Adrenal gland (tissue), 5 donors: ENCODE data around the gene ENO1.

Source experiments
- POLR2A ChIP-seq, 2 donors: fragments of 450-650 bp; IDR thresholded peaks; one replicate each; pipeline ENCODE4 v1.6.1; 2017; ENCODE audit warnings: antibody characterized with exemption in 2 of 2, mild to moderate bottlenecking in 2 of 2, moderate library complexity in 1 of 2
- TF ChIP-seq, protein P1 (sequence below), 6 experiments: fragments of 450-650 bp in 4 of 6; fragments of 200-600 bp in 2 of 6; sonication (generic) in 1 of 6; IDR thresholded peaks; 1 replicate in 5 of 6; 2 replicates in 1 of 6; pipeline versions ENCODE4 v1.5.1 to v1.8.0; 2016 to 2021; ENCODE audit warnings: antibody characterized with exemption in 6 of 6, mild to moderate bottlenecking in 2 of 6, moderate library complexity in 1 of 6
- donor health status: DM: no; HTN: no; CAD: no.

DNA sequence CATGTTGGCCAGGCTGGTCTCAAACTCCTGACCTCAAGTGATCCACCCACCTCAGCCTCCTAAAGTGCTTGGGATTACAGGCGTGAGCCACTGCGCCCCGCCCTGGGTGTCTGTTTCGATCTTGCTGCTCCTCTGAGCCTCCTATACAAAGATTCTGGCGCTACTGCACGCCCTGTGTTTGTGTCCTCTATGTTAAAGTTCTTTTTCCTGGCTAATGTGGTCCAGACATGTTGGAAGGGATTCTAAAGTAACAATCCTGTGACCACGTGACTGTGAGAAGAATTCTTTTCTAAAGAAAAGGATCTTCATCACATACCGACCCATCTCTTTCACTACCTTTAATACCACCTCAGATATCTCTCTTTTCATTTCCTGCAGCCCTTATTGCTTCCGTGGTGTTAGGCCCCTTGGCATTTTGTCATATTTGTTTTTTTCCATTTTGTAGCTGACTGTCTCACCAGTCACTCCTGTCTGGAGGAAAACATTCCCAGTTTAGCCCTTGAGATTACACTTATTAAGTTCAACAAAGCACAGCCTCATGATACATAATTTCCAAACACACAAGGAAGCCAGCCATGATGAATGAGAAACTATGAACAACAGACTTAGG lies 27.2 kb upstream of the ENO1 start:
- TF ChIP-seq, protein P1, sequence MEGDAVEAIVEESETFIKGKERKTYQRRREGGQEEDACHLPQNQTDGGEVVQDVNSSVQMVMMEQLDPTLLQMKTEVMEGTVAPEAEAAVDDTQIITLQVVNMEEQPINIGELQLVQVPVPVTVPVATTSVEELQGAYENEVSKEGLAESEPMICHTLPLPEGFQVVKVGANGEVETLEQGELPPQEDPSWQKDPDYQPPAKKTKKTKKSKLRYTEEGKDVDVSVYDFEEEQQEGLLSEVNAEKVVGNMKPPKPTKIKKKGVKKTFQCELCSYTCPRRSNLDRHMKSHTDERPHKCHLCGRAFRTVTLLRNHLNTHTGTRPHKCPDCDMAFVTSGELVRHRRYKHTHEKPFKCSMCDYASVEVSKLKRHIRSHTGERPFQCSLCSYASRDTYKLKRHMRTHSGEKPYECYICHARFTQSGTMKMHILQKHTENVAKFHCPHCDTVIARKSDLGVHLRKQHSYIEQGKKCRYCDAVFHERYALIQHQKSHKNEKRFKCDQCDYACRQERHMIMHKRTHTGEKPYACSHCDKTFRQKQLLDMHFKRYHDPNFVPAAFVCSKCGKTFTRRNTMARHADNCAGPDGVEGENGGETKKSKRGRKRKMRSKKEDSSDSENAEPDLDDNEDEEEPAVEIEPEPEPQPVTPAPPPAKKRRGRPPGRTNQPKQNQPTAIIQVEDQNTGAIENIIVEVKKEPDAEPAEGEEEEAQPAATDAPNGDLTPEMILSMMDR (IDR thresholded peaks at IDR 0.05) = no peak
- no peak for TF ChIP-seq POLR2A (IDR thresholded peaks at IDR 0.05)
